HG02884 (cell line): ENCODE measurements around the gene HINFP.
"Not testable (repeated sequence)": the region's sequence is repeated elsewhere in the genome, so short reads cannot be mapped to it uniquely, and the experiment has no call there.

ENCODE experiments used
- ATAC-seq: cut with Tn5 transposase; IDR thresholded peaks from one replicate; pipeline ENCODE4 v1.9.1; 2021; ENCODE audit warnings: mild to moderate bottlenecking, moderate library complexity; ENCODE audit not compliant: unreplicated experiment

The HINFP gene

DNA sequence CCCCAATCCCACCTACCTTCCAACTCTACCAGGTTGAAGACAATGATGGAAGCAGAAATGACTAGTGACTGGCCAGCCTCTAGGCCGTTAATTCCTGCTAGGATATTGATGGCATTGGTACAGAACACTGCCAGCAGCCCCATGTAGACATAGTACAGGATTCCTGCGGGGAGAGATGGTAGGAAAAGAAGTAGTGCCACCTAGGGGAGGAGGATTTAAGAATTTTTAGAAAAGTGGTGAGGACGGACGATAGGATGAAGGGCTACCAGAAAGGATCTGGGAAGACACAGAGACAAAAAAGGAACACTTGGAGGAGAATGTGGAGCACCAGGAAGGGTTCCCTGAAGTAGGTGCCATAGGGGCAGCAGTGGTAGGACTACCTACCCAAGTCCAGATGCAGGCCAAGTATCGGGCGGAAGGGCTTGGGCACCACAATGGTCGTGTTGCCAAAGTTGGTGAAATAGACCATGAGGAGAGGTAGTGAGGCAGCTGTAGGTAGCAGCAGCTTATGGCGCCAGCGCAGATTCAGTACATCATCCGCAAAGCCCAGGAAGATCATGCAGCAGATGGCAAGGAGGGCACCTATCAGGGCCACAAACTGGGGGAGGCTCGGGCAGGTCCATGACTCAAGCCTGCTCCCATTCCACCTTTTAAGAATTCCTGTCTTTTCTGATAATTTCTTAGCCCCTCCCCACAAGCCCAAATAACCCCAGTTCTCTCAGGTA, 21.0 kb upstream of the HINFP start:
- no peak for ATAC-seq

DNA sequence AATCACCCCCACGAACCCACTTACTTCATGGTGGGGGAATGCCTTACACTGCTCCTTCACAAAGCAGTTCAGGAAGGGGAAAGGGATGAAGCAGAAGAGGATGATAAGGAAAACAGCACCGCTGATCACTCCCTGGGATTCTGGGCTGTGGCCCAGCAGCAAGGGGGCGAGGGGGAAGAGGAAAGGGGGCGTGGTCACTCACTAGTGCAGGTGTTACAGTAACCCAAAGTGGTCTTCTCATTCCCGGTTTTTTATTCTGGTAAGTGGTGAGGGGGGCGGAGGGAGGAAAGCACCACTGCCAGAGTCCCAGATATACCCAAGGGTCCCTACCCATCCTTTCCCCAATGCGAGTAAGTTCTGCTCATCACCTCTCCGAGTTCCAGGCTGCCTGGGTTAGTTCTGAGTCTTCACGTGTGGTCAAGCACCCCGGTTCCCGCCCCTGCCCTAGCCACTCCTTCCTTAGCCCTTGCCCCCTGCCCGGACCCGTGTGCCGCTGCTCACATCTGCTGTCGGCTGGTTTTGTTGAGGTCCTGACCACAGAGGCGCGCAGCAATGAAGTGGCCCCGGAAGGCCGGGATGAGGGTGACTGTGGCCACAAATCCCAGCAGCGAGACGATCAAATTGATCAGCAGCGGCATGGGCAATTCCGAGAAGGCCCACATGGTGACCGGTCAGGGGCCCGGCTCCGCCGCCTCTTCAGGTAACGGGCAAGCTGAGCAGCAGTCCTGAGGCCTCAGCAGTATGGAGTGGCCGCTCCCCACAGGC, 20.2 kb upstream of the HINFP start:
- no peak for ATAC-seq

GRCh38 chr11:119101759-119102423, 19.5 kb upstream of the HINFP start, which contains the start of gene DPAGT1:
Gene DPAGT1 (minus strand): TSS chr11:119101853. CDS start chr11:119101655, 198 bp downstream.
- peak; percentile 69 for ATAC-seq

DNA sequence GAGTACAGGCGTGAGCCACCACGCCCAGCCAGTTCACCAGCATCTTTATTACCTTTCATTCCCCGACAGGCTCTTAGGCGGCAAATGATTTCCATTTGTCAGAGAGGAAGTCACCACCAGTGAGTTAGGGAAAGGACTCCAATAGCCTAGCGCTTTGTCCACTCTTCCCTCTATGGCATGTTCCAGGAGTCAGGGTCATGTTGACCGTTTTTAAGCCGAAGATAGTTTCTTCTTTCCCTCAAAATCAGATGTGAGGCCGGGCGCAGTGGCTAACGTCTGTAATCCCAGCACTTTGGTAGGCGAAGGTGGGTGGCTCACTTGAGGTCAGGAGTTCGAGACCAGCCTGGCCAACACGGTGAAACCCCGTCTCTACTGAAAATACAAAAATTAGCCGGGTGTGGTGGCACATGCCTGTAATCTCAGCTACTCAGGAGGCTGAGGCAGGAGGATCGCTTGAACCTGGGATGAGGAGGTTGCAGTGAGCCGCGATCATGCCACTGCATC, 18.2 kb upstream of the HINFP start:
- ATAC-seq = not testable (repeated sequence)

- no peak for ATAC-seq
Measured at GRCh38 chr11:119103793-119104192, 17.6 kb upstream of the HINFP start.

DNA sequence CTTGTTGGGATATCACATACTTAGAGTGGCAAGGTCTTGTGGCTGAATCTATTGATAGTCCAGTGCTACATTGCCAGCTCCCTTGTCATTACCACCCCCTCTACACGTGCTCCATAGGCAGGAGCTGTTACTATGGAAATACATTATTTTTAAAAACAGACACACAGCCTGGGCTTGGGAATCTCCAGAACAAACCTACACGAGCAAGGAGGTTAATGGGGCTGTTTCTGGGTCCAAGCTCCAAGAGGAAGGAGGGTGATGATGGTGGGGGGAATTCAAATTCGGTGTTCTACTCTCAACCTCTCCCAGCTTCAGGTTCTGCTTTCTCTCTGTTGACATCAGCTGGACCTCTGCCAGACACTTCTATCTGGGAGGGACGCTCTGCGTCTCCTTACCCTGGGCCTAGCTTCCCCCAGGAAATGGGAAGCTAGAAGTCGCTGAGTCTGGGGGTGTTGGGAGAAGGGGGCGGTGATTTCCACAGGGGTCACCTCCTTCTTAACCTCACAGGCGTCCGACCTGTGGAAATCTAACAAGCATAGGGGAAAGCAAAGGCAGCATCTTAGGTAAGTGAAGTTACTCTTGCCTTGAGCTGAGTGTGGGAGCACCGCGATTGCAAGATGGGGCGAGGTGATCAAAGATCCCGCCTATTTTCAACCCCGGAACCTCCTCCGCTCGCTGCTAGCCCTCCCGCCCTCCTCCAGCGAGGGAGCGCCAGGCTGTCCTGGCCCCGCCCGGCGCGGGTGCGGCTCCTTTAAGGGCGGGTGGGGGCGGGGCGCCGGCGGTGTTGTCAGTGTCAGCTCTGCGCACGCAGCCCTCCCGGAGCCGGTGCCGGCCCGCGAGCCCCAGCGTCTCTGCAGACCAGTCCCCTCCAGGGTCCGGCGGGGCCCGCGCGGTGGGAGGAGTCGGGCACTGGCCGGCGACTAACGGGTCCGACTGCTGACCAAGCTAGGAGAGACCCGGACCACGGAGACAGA, 14.5 kb upstream of the HINFP start, which contains the start of gene C2CD2L:
TSS of gene C2CD2L (plus strand) at position 781 of the 974 bp plus-strand sequence. CDS start 398 bp downstream, outside the sequence.
- peak; percentile 64 for ATAC-seq

- peak; percentile 28 for ATAC-seq
Measured at GRCh38 chr11:119107538-119108145, 13.7 kb upstream of the HINFP start.

GRCh38 chr11:119108146-119108856, 13.1 kb upstream of the HINFP start:
- ATAC-seq = no peak

DNA sequence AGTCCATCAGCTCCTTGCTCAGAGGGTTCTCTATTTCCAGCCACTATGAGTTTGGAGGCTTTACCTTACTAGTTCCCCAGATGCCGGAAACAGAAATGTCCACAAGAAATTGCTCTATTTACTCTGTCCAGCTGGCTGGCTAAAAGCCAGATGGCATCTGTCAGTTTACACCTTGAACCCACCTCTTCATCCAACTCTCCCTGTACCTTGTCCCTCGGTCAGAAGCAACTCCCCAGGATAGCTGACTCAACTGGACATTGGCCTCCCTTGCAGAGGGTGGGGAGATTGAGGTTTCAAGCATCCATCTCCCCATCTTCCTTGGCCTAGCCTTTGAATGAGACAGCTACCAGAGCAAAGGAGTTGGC, 12.5 kb upstream of the HINFP start:
- ATAC-seq = no peak

DNA sequence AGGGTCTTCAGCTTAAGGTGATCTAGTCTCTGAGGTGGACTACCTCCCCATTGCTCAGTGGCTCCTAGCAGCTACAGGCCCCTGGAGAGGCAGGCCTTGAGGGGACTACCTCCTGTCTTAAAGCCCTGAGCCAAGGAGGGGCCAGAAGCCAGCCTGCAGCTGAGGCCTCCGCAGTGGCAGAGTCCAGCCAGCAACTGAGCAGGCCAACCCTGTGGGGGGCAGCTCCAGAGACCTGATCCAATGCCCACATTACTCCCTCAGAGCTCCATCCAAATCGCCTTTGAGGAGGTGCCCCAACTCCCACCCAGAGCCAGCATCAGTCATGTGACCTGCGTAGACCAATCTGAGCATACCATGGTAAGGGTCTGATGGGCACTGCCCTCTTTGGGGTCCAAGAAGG, 11.5 kb upstream of the HINFP start:
- ATAC-seq = no peak

- no peak for ATAC-seq
Measured at GRCh38 chr11:119110439-119110838, 10.9 kb upstream of the HINFP start.

DNA sequence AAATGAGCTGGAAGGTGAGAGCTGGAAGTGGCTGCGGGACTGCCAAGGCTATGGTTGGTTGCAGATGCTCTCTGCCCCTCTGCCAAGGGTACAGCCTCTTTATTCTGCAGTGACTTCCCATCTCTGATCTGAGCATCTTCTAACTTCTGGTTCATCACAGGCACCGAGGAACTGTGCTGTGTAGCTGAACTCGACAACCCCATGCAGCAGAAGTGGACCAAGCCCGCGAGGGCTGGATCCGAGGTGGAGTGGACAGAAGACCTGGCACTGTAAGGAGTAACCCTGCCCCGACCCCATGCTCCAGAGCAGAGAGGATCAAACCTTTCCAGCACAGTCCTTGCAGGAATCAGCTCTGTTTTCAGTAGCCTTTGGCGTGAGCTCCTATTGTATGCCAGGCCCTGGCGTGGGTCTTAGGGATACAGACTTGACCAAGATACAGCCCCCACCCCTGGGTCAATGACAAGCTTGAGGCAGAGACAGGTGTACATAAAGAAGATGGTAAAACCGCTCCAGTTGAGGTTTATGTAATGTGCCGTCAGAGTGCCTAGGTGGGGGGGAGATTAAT, 9.9 kb upstream of the HINFP start:
- ATAC-seq = no peak

DNA sequence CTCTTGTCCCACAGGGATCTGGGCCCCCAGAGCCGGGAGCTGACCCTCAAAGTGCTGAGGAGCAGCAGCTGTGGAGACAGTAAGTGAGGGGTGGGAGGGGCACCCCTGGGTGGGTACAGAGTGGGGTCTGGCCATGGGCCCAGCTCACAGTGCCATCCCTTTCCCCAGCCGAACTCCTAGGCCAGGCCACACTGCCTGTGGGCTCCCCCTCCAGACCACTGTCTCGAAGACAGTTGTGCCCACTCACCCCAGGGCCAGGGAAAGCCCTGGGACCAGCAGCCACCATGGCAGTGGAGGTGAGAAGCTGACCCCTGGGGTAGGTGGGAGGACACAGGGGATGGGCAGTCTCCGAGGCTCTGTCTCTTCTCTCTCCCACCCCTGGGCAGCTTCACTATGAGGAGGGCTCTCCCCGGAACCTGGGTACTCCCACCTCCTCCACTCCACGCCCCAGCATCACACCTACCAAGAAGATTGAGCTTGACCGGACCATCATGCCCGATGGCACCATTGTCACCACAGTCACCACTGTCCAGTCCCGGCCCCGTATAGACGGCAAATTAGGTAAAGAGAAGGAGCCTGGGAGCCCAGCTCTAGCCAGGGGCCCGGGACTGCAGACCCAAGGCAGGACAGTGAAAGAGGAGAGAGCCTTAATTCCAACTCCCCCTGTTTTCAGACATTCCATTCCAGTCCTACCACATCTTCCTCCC, 8.9 kb upstream of the HINFP start:
- ATAC-seq = no peak

- no peak for ATAC-seq
Measured at GRCh38 chr11:119113716-119114115, 7.7 kb upstream of the HINFP start.

GRCh38 chr11:119114351-119114750, 7.0 kb upstream of the HINFP start:
- no peak for ATAC-seq

- no peak for ATAC-seq
Measured at GRCh38 chr11:119115484-119116234, 5.7 kb upstream of the HINFP start.

GRCh38 chr11:119116235-119116594, 5.2 kb upstream of the HINFP start:
- no peak for ATAC-seq

DNA sequence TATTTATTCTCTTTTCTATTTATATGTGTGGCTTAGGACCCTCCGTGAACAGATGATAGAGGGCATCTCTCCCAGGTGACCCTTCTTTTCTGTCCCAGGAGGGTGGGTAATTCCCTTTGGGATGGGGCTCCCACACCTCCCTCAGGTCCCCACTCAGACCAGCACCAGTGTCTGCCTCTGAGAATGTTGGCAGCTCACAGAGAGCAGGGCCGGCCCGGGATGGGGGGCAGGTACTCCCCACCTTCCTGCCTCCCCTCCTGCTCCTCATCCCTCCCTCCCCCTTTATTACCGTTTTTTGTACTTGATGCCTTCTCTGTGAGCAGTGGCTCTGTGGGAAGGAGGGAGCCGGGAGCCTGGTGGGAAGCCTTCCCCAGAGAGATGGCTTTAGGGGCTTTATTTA, 4.8 kb upstream of the HINFP start:
- ATAC-seq = no peak
